OCI-LY3 (cell line): ENCODE results near the gene SPATA21.

Source experiments
- H2AFZ ChIP-seq: fragments of 200-600, 300-600 bp; shearing (Covaris generic); 2 replicates; pipeline ENCODE4 v1.6.0; 2014; ENCODE audit warnings: antibody characterized with exemption, low read depth, low read length
- H3K27ac ChIP-seq: fragments of 200-600, 300-600 bp; sonication (generic); 2 replicates; pipeline ENCODE4 v1.5.1; 2014; ENCODE audit warnings: mild to moderate bottlenecking, low read length, moderate library complexity, mixed read lengths
- H3K27me3 ChIP-seq: fragments of 200-600, 300-600 bp; sonication (generic); 2 replicates; pipeline ENCODE4 v1.6.1; 2014; ENCODE audit warnings: low read depth, low read length, mixed read lengths
- H3K36me3 ChIP-seq: fragments of 200-600, 300-600 bp; sonication (generic); replicated peaks from 2 replicates; pipeline ENCODE3; 2014; ENCODE audit warnings: low read depth, low read length, mixed read lengths
- H3K4me1 ChIP-seq: fragments of 300-600, 200-600 bp; sonication (generic); 2 replicates; pipeline ENCODE4 v1.6.1; 2014; ENCODE audit warnings: low read length, mixed read lengths
- H3K4me2 ChIP-seq: fragments of 200-600, 300-600 bp; sonication (generic); 2 replicates; pipeline ENCODE4 v1.6.1; 2014; ENCODE audit warnings: low read length, mixed read lengths
- H3K4me3 ChIP-seq: fragments of 300-600, 200-600 bp; sonication (generic); 2 replicates; pipeline ENCODE4 v1.5.1; 2014; ENCODE audit warnings: antibody characterized with exemption, mild to moderate bottlenecking, low read length, moderate library complexity
- H3K79me2 ChIP-seq: fragments of 300-600, 200-600 bp; shearing (Covaris generic); 2 replicates; pipeline ENCODE4 v1.6.1; 2014; ENCODE audit warnings: mild to moderate bottlenecking, low read length, mixed read lengths
- H3K9ac ChIP-seq: fragments of 300-600, 200-600 bp; shearing (Covaris generic); 2 replicates; pipeline ENCODE4 v1.6.0; 2014; ENCODE audit warnings: mild to moderate bottlenecking, low read length, moderate library complexity
- H3K9me3 ChIP-seq: fragments of 200-600, 300-600 bp; shearing (Covaris generic); 2 replicates; pipeline ENCODE4 v1.6.1; 2014; ENCODE audit warnings: low read length, mixed read lengths; ENCODE audit not compliant: insufficient read depth
- H4K20me1 ChIP-seq: fragments of 200-600, 300-600 bp; sonication (generic); 2 replicates; pipeline ENCODE4 v1.6.1; 2016; ENCODE audit warnings: low read length, mixed read lengths; ENCODE audit not compliant: insufficient read depth
- CTCF ChIP-seq: fragments of 200-600, 300-600 bp; sonication (generic); IDR thresholded peaks from 2 replicates; pipeline ENCODE4 v1.5.1; 2014; ENCODE audit warnings: antibody characterized with exemption, low read length, low read depth
- EZH2phosphoT487 ChIP-seq: fragments of 200-600 bp; shearing (Covaris generic); IDR thresholded peaks from 2 replicates; pipeline ENCODE4 v1.6.1; 2018; ENCODE audit warnings: antibody characterized with exemption, mixed run types, low read depth

SPATA21 gene

GRCh38 chr1:16398371-16398953 lies 38.8 kb downstream of the SPATA21 start:
- H4K20me1 ChIP-seq = peaks cover 1% of the 10 kb centered on the region; the same call in 1 of the 2 replicates
- H3K27ac ChIP-seq = no peak overlapping the region
- no peaks in the 10 kb centered on the region for H3K9me3 ChIP-seq
- peaks cover under 1% of the 10 kb centered on the region; the same call in 1 of the 2 replicates for H3K79me2 ChIP-seq
- no peaks in the 10 kb centered on the region for H3K27me3 ChIP-seq
- no peaks in the 10 kb centered on the region for H3K36me3 ChIP-seq
- H3K9ac ChIP-seq = no peak overlapping the region
- H3K4me2 ChIP-seq = no peak overlapping the region
- H3K4me3 ChIP-seq = no peak overlapping the region
- H2AFZ ChIP-seq = no peak overlapping the region
- TF ChIP-seq CTCF (no peak), EZH2phosphoT487 (no peak)
- H3K4me1 ChIP-seq = no peaks in the 10 kb centered on the region

GRCh38 chr1:16397120-16397519 lies 40.1 kb downstream of the SPATA21 start:
- Histone ChIP-seq H3K4me2 (no peak overlapping the region), H4K20me1 (peaks cover 11% of the 10 kb centered on the region), H3K4me1 (no peaks in the 10 kb centered on the region), H3K36me3 (no peaks in the 10 kb centered on the region), H3K79me2 (peaks cover 13% of the 10 kb centered on the region), H3K4me3 (no peak overlapping the region), H3K27ac (no peak overlapping the region), H3K9ac (no peak overlapping the region), H2AFZ (no peak overlapping the region), H3K27me3 (no peaks in the 10 kb centered on the region), H3K9me3 (no peaks in the 10 kb centered on the region)
- TF ChIP-seq EZH2phosphoT487 (no peak), CTCF (no peak)

GRCh38 chr1:16396591-16396990 lies 40.6 kb downstream of the SPATA21 start:
- Histone ChIP-seq H3K79me2 (peaks cover 19% of the 10 kb centered on the region), H3K4me1 (no peaks in the 10 kb centered on the region), H3K4me2 (no peak overlapping the region), H3K9me3 (no peaks in the 10 kb centered on the region), H3K27ac (no peak overlapping the region), H3K9ac (no peak overlapping the region), H3K4me3 (no peak overlapping the region), H3K27me3 (no peaks in the 10 kb centered on the region), H2AFZ (no peak overlapping the region), H3K36me3 (no peaks in the 10 kb centered on the region), H4K20me1 (peaks cover 17% of the 10 kb centered on the region)
- TF ChIP-seq CTCF (no peak), EZH2phosphoT487 (no peak)

DNA sequence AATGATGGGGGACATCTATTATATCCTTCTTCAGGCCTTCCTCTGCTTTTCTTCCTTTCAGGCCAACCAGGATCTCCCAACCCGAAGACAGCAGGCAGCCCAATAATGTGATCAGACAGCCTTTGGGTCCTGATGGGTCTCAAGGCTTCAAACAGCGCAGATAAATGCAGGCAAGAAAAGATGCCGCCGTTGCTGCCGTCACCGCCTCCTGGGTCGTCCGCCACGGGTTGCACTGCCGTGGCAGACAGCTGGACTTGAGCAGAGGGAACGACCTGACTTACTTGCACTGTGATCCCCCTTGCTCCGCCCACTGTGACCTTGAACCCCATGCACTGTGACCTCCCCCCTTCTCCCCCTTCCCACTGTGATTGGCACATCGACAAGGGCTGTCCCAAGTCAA lies 42.2 kb downstream of the SPATA21 start:
- Histone ChIP-seq H3K36me3 (no peaks in the 10 kb centered on the region), H3K27me3 (no peaks in the 10 kb centered on the region), H3K9me3 (no peaks in the 10 kb centered on the region), H3K4me2 (no peak overlapping the region), H4K20me1 (peaks cover 28% of the 10 kb centered on the region), H3K4me3 (no peak overlapping the region), H3K9ac (no peak overlapping the region), H2AFZ (no peak overlapping the region), H3K27ac (no peak overlapping the region), H3K4me1 (no peaks in the 10 kb centered on the region), H3K79me2 (peaks cover 35% of the 10 kb centered on the region)
- no peak for TF ChIP-seq CTCF
- no peak for TF ChIP-seq EZH2phosphoT487
